Measurements from ENCODE around the gene RAP1A. TPM values are rescaled to one million over a fixed set of nuclear protein-coding genes. Genes with fewer than 3 reads are reported as not detected.
A peak's percentile ranks its signal among the peaks of the same experiment; 100 is the strongest.

The RAP1A gene
- total RNA-seq, 1 donor: 36.2 TPM

DNA sequence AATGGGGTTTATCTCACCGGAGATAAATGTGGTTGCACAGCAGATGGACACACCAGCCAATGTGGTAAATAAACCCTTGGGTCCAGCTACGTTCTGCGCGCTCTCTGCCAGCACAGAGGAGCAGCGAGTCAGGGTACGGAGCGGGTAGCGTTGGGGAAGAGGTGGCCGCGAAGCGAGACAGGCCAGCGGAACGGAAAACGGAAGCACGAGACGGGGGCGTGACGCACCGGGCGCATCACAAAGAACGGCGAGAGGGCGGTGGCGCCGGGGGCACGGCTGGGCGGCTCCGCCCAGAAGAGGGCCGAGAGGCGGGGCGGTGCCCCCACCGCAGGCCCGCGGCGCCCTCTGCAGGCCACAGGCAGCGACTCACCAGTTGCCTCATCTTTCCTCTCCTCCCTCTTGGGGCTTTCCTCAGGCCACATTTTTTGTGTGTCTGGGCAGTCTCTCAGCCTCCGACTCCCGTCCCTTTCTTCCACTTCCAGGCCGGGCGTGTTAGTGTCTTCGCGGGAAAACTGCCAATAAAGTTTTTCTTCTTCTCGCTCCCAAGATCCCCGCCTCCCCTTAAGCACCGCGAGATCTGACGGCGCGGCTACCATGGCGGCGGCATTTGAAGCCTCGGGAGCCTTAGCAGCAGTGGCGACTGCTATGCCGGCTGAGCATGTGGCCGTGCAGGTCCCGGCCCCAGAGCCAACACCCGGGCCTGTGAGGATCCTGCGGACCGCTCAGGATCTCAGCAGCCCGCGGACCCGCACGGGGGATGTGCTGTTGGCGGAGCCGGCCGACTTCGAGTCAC lies 135.9 kb downstream of the RAP1A start, which contains the start of gene DDX20:
Gene DDX20 (plus strand): TSS at position 571 of the 793 bp plus-strand sequence. CDS start 24 bp downstream, at position 595.
- H3K4me3 ChIP-seq (ENCODE audit: low read depth, low read length): peak within 1 kb of the TSS; percentile 98
- TF ChIP-seq, protein P1, sequence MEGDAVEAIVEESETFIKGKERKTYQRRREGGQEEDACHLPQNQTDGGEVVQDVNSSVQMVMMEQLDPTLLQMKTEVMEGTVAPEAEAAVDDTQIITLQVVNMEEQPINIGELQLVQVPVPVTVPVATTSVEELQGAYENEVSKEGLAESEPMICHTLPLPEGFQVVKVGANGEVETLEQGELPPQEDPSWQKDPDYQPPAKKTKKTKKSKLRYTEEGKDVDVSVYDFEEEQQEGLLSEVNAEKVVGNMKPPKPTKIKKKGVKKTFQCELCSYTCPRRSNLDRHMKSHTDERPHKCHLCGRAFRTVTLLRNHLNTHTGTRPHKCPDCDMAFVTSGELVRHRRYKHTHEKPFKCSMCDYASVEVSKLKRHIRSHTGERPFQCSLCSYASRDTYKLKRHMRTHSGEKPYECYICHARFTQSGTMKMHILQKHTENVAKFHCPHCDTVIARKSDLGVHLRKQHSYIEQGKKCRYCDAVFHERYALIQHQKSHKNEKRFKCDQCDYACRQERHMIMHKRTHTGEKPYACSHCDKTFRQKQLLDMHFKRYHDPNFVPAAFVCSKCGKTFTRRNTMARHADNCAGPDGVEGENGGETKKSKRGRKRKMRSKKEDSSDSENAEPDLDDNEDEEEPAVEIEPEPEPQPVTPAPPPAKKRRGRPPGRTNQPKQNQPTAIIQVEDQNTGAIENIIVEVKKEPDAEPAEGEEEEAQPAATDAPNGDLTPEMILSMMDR (IDR thresholded peaks at IDR 0.05; ENCODE audit: insufficient read depth, low read length): peak; percentile 77
- DNase-seq (ENCODE audit: low read depth): peak; percentile 99

- TF ChIP-seq, protein P1 (IDR thresholded peaks at IDR 0.05; ENCODE audit: insufficient read depth, low read length): no peak
- DNase-seq (ENCODE audit: low read depth): no peak
- H3K4me3 ChIP-seq (ENCODE audit: low read depth, low read length): peak overlapping the region; percentile 98
Observed at GRCh38 chr1:111756124-111756513, 136.5 kb downstream of the RAP1A start.

- TF ChIP-seq, protein P1 (IDR thresholded peaks at IDR 0.05; ENCODE audit: insufficient read depth, low read length): no peak
- DNase-seq (ENCODE audit: low read depth): no peak
- H3K4me3 ChIP-seq (ENCODE audit: low read depth, low read length): no peak overlapping the region
Observed at GRCh38 chr1:111758373-111758772, 138.8 kb downstream of the RAP1A start.

DNA sequence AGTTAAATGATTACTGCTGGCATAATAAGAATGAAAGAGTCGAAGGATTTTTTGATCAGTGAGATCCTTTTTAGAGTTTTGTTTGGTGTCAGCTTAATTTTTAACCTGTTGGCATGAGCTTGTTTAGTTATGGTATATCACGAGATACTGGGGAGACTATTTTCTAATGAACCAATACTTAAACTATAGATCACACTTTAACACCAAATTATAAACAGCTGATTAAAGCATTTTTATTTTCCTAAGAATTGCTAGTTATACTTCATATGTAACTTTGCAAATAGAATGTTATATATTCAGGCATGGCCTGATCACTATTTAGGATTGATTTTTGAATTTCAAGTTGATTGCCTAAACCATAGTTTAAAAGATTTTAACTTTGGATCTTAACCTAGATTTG lies 142.1 kb downstream of the RAP1A start:
- no peak overlapping the region for H3K4me3 ChIP-seq (ENCODE audit: low read depth, low read length)
- no peak for DNase-seq (ENCODE audit: low read depth)
- TF ChIP-seq, protein P1 (IDR thresholded peaks at IDR 0.05; ENCODE audit: insufficient read depth, low read length): no peak

GRCh38 chr1:111762332-111762731 lies 142.7 kb downstream of the RAP1A start:
- no peak for DNase-seq (ENCODE audit: low read depth)
- TF ChIP-seq, protein P1 (IDR thresholded peaks at IDR 0.05; ENCODE audit: insufficient read depth, low read length): no peak
- no peak overlapping the region for H3K4me3 ChIP-seq (ENCODE audit: low read depth, low read length)

Small RNAs within 50 kb of the gene (small RNA-seq; reads per million reads assigned to genes)
- gene INKA2 (0.25 reads per million), gene RNU6-151P (not detected)

Other genes with a start within 250 kb of the RAP1A start
- gene OVGP1, start 192.1 kb upstream of the RAP1A start, total RNA-seq (ENCODE audit: low replicate concordance): 0.27 and 0.90 TPM in 2 replicates
- gene WDR77, start 170.5 kb upstream of the RAP1A start, total RNA-seq (ENCODE audit: low replicate concordance): 22.1 and 29.4 TPM in 2 replicates
- 301 and 327 TPM in 2 replicates for gene ATP5PB, start 170.3 kb upstream of the RAP1A start, total RNA-seq (ENCODE audit: low replicate concordance)
- gene C1orf162, start 145.8 kb upstream of the RAP1A start, total RNA-seq (ENCODE audit: low replicate concordance): 0.18 and 0.82 TPM in 2 replicates
- gene ADORA3, start 116.2 kb upstream of the RAP1A start, total RNA-seq (ENCODE audit: low replicate concordance): not detected in 2 replicates
- not detected in 2 replicates for gene TMIGD3, start 116.2 kb upstream of the RAP1A start, total RNA-seq (ENCODE audit: low replicate concordance)
- gene INKA2, start 119.6 kb downstream of the RAP1A start, total RNA-seq (ENCODE audit: low replicate concordance): 0.27 TPM in 1 of 2 replicates, not detected in the other
- gene DDX20, start 136.1 kb downstream of the RAP1A start, total RNA-seq (ENCODE audit: low replicate concordance): 16.7 and 17.1 TPM in 2 replicates

Measured in fibroblast of the aortic adventitia (primary cell).